GM13977 (cell line): ENCODE data around the gene COL17A1.

Experiments used
- DNase-seq: peaks from one replicate; pipeline ENCODE4 v3.0.0; 2012; ENCODE audit warnings: low spot score
- CTCF ChIP-seq: IDR thresholded peaks from 2 replicates; pipeline ENCODE4 v1.5.1; 2012; ENCODE audit warnings: mild to moderate bottlenecking, control low read depth; ENCODE audit not compliant: insufficient read depth; ENCODE audit errors: extremely low read depth, missing control alignments
- in situ Hi-C: fragments of 300-500 bp; cut with MboI; formaldehyde crosslinking; loops from one replicate; pipeline ENCODE4 v1.12.0; 2022; ENCODE audit warnings: low sequenced_read_pairs, low pct_unique_long_range_greater_than_20kb, mixed read lengths, inconsistent platforms; ENCODE audit not compliant: unreplicated experiment

Gene COL17A1

GRCh38 chr10:104032144-104032775 lies 53.4 kb downstream of the COL17A1 start:
- in situ Hi-C loops = no loop called here
- TF ChIP-seq CTCF = no peak
- no peak for DNase-seq

GRCh38 chr10:104031631-104032030 lies 54.0 kb downstream of the COL17A1 start:
- no peak for TF ChIP-seq CTCF
- in situ Hi-C loops = no loop called here
- no peak for DNase-seq

- in situ Hi-C loops = no loop called here
- no peak for DNase-seq
- TF ChIP-seq CTCF = no peak
Observed at GRCh38 chr10:104029521-104029860, 56.2 kb downstream of the COL17A1 start.

- in situ Hi-C loops = no loop called here
- TF ChIP-seq CTCF = no peak
- no peak for DNase-seq
Observed at GRCh38 chr10:104028823-104029520, 56.7 kb downstream of the COL17A1 start.

- no peak for DNase-seq
- TF ChIP-seq CTCF = no peak
- in situ Hi-C loops = no loop called here
Observed at GRCh38 chr10:104028146-104028545, 57.5 kb downstream of the COL17A1 start.

GRCh38 chr10:104026762-104027161 lies 58.9 kb downstream of the COL17A1 start:
- no peak for DNase-seq
- in situ Hi-C loops = no loop called here
- TF ChIP-seq CTCF = no peak
